HG03039 (cell line): ENCODE results near the gene BUD13.
"Not testable (repeated sequence)": the region's sequence is repeated elsewhere in the genome, so short reads cannot be mapped to it uniquely, and the experiment has no call there.

ENCODE experiments used
- ATAC-seq: cut with Tn5 transposase; IDR thresholded peaks from one replicate; pipeline ENCODE4 v1.9.1; 2021; ENCODE audit warnings: mild to moderate bottlenecking, moderate library complexity; ENCODE audit not compliant: unreplicated experiment

BUD13 gene, protein sequence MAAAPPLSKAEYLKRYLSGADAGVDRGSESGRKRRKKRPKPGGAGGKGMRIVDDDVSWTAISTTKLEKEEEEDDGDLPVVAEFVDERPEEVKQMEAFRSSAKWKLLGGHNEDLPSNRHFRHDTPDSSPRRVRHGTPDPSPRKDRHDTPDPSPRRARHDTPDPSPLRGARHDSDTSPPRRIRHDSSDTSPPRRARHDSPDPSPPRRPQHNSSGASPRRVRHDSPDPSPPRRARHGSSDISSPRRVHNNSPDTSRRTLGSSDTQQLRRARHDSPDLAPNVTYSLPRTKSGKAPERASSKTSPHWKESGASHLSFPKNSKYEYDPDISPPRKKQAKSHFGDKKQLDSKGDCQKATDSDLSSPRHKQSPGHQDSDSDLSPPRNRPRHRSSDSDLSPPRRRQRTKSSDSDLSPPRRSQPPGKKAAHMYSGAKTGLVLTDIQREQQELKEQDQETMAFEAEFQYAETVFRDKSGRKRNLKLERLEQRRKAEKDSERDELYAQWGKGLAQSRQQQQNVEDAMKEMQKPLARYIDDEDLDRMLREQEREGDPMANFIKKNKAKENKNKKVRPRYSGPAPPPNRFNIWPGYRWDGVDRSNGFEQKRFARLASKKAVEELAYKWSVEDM

DNA sequence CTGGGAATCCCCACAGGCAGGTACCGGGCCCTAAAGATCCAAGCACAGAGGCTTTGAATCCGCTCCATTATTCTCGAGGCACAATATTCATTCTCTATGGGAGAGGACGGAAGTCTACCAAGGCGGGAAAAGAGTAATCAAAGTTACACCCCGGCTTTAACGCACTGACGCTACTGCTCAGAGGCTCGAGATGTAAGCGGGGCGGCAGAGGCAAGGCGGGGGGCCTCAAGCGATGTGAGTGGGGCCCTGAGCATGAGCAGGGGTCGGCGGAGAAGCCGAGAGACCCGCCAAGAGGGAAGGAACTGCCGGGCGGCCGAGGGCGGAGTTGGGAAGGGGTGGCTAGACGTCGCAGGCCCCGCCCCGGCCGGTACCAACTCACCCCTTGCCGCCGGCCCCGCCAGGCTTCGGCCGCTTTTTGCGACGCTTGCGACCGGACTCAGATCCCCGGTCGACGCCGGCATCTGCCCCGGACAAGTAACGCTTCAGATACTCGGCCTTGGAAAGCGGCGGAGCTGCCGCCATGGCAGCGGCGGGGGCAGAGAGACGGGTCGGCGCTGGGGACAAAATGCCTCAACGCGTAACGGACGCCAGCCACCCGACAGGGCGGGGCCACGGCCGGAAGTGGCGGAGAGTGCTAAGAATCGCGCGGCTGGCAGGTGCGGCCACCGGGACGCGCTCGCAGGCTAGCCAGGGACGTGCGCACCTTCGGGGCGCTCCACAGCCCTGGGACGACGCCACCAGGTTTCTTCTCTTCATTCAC is at the start of gene BUD13:
Gene BUD13, minus strand, starts transcription at position 545 of the 760 bp plus-strand sequence. Its CDS starts 23 bp downstream, at position 522.
- ATAC-seq: peak; percentile 75

DNA sequence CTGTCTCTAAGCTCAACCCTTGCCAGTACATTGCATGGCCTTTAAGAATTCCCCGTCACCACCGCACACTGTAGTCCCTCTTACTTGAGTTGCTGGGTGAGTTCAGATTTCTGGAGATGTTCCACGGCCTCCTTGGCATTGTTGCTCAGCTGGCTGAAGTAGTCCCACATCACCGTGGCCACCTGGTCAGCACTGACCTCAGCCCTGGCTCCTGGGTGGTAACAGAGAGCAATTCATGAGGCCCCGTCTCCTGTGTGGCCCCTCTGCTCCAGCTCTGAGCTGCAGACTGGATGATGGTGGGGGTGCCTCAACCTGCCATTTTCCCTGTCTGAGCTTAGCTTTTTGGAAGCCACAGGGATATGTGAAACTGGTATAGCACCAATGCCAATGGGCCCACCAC is 49.8 kb upstream of the BUD13 start:
- no peak for ATAC-seq

DNA sequence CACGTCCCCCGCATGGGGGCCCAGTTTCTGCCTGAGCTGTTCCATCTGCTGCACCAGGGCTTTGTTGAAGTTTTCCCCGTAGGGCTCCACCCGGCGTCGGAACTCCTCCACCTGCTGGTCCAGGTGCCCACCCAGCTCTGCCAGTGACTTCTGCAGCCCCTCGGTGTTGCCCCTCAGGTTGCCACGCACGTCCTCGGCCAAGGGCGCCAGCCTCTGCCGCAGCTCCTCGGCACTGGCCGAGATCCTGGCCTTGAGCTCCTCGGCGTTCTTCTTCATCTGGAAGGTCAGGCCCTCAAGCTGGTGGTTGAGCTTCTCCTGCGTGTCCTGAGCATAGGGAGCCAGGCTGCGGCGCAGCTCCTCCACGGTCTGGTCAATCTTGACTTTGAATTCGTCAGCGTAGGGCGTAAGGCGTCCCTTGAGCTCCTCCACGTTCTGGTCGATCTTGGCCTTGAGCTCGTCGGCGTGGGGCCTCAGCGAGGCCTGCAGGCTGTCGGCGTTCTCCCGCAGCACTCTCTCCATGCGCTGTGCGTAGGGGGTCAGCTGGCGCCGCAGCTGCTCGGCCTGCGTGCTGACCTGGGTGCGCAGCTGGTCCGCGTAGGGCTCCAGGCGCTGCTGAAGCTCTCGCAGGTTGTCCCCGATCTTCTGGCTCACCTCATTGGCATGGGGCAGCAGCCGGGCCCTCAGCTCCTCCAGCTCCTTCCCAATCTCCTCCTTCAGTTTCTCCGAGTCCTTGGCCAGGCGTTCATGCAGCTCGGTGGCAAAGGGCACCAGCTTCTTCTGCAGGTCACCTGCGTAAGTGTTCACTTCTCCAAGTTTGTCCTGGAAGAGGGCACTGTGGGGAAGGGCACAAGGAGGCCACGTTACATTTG is 48.5 kb upstream of the BUD13 start:
- no peak for ATAC-seq

DNA sequence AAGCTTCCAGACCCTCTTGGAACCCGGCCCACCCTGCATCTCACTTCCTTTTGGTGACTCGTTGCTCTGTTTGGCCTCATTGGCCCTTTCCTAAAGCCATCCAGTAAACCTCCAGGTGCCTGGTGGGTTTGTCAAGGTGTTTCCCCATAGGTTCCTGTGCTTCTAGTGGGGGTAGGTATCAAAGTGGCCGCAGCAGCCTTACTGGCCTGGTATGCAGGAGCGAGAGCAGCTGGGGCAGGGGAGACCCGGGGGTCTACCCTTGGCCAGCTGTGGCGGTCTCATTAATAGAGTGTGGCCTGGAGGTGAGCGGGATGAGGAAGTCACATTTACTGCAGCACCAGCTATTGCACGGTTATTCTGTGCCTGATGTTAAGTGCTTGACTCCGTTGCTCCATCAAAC is 46.3 kb upstream of the BUD13 start:
- no peak for ATAC-seq

DNA sequence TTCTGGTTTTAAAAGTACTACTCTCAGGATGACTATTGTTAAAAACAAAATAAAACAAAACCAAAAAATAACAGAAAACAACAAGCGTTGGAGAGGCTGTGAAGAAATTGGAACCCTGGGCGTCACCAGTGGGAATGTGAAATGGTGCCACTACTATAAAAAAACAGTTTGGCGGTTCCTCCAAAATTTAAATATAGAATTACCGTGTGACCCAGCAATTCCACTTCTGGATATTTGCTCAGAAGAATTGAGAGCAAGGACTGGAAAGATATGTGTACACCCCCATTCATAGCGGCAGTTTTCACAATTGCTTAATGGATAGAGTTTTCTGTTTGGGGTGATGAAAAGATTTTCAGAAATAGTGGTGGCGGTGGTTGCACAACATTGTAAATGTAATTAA is 41.7 kb upstream of the BUD13 start:
- no peak for ATAC-seq

DNA sequence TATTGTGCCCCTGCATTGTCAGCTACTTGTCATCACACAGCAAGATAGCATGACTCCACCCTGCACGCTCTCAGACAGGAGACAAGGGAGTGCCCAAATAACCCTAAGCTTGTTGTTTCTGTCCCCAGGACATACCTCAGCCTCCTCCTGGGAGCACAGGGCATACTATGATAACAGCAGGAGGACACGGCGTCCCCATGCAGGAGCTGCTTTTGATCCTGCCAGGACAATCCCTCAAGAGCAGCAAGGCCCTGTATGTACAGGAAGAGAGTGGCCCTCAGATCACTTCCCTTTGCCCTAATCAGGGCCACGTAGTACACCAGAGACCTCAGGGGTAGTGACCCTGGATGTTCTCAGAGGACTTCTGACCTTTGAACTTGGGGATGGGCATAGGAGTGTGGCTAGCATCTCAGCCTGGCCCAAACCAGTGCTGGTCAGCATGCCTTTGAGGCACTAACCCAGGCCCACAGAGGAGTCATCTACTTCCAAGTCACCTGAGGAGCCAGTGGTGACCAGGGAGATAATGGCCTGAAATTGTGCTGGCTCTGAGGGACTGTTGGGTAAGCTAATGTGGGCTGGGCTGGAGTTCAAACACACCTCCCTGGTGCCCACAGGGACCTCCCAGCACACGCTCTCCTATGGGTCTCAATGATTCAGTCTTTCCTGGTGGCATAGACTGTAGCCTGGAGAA is 41.1 kb upstream of the BUD13 start:
- ATAC-seq: no peak

DNA sequence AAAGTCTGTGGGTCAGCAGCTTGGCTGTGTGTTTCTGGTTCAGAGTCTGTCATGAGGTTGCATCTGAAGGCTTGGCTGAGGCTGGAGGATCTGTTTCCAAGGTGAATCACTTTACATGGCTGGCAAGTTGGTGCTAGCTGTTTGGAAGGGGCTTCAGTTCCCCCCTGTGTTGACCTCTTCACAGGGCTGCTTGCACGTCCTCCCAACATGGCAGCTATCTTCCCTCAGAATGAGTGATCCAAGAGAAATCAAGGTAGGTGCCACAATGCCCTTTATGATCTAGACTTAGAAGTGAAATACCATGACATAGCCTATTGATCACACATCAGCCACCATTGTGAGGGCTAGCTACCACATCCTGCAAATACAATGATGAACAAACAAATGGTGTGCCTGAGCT is 40.4 kb upstream of the BUD13 start:
- no peak for ATAC-seq

DNA sequence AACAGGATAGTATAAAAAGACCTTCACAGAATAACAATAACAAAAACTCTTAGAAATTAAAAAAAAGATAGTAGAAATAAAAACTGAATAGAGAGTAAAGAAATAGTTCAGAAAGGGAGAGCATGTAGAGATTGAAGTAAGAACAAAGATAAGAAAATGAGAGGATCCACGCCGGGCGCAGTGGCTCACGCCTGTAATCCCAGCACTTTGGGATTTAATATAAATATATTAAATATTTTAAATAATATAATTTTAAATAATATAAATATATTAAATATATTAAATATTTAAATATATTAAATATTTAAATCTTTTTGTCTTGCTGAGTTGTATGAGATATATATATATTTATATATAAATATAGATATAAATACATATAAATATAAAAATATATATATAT is 39.3 kb upstream of the BUD13 start:
- no peak for ATAC-seq

DNA sequence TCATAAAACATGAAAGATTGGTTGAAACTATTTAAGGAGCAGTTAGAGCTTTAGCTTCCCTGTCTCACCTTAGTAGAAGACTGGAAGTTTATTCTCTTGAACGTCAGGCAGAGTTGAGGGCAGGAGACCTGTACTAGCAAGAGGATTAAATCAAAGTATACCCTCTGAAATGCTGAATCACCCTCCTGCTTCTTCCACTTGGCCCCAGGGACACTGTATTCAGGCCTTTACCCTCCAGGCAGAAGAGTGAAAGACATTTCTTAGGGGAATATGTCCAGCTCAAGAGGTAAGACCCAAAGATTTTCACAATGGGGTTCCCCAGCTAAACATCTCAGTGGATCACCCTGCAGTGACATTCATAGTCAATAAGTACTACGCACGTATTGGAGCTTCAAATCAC is 38.4 kb upstream of the BUD13 start:
- ATAC-seq: no peak

DNA sequence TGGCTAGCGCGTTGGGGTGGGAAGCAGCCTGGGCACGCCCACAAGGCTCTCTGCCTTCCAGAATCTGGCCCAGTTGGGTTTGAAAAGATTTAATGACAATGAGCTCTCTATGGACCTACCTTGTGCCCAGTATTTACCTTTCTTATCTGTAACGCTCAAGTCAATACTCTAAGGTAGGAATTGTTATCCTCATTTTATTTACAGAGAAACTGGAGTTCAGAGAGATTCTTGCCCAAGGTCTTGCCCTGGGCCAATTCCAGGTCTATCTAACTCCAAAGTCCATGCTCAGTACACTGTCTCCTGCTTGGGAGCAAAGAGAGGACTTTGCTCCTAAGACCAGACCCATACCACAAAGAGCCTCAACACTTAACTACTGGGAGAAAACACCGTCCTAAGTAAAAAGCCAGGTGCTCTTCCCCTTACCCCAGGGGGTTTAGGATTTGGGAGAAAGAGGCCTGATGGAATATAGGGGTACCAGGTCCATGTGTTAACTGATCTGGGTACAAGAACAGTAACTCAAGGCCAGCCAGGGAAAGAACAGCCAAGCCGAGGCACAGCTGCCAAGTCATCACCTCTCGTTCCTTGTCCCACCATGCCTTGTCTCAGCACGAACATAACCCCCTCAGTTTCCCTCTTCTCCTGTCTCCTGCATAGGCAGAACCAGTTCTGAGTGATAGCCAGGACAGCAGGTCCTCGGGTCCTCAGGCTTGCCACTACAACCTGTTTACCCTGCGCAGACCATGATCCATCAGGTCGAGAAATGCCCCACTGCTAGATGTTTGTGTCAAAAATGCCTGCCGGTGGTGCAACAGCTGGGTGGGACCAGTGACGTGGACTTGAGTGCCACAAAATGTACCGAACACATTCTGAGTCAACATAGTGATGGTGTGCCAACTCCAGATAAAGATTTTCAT is 35.7 kb upstream of the BUD13 start:
- ATAC-seq: no peak

DNA sequence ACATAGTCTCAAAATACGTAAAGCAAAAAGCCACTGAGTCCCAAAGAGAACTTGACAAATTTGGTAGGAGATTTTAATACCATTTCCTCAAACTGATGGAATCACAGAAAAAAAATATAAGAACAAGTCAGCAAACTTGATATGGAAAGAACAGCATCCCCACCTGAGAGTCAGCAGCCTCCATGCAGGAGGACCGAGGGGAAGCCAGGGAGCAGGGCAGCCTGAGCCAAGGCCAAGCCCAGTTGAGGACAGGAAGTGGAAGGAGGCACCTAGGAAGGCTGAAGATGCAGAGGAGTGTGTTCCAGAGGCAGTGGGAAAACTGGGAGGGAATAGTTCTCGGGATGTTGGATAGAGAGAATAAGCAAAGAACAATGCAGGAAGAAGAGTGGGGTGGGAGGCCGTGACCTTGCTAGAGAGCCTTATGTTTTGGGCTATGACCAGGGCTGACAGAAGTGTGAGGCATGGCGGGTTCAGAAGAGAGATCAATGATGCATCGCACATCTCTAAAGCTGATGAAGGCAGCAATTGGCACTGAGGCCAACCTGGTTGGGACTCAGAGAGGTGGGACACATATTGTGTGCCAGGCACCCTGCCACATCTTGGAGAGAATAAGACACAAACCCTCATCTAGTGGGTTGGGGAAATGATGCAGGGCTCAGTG is 34.9 kb upstream of the BUD13 start:
- no peak for ATAC-seq

DNA sequence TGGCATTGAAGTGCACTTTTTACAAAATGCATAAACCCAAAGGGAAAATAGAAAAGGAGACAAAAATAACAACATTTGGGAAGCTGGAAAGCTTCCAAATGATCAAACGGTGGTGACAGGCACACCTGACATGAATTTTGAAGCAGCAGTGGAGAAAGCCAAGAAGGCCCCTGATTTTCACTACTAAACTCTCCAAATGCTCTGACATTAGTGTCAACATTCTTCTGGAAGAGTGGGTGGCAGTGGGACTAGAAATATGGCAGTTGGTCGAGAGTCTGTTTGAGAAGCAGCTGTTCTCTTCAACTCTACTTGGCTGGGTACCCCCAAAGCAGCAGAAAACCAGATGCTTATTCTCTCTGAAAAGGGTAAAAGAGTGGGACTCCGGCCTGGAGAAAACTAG is 31.2 kb upstream of the BUD13 start:
- ATAC-seq: no peak

DNA sequence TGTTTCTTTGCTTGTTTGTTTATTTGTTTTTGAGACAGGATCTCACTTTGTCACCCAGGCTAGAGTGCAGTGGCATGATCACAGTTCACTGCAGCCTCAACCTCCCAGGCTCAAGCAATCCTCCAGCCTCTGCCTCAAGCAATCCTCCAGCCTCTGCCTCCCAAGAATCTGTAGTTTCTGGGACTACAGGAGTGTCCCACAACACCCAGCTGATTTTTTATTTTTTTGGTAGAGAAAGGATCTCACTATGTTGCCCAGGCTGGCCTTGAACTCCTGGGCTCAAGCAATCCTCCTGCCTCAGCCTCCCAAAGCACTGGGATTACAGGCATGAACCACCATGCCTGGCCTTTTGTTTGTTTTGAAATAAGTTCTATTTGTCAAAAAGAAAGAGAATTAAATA is 28.9 kb upstream of the BUD13 start:
- ATAC-seq: not testable (repeated sequence)

DNA sequence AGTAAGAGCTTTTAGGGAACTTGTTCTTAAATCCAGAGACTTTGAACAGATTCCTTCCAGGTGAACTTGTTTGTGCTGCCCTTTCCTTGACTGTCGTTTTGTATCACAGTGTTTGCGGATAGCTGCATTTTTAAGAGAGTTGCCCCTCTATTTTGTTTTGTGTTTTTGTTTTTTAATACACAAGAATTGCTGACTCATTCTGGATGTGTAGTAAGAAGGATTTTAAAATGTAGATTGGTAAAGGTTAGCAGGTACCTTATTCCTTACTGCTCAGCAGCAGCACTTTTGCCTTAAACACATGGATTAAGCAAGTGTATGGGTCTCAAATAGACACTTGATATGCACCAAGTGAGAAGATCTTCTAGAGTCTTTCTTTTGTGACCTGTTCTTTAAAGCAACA is 27.8 kb upstream of the BUD13 start:
- no peak for ATAC-seq

DNA sequence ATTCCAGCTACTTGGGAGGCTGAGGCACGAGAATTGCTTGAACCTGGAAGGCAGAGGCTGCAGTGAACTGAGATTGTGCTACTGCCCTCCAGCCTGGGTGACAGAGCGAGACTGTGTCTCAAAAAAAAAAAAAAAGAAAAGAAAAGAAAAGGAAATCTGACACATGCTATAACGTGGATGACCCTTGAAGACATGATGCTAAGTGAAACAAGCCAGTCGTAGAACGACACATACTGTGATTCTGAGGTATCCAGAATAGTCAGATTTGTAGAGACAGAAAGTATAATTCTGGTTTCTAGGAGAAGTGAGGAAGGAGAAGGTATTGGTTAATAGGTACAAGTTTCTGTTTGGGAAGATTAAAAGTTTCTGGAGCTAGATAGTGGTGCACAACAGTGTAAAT is 25.6 kb upstream of the BUD13 start:
- no peak for ATAC-seq

DNA sequence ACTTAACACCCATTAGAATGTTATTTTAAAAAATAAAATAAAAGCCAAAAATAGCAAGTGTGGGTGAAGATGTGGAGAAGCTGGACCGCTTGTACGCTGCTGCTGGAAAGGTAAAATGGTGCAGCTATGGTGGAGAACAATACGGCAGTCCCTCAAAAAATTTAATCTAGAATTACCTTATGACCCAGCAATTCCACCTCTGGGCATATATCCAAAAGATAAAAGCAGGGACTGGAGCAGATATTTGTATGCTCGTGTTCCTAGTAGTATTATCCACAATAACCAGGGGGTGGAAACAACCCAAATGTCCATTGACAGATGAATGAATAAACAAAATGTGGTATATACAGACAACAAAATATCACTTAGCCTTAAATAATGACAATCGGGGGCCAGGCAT is 25.0 kb upstream of the BUD13 start:
- no peak for ATAC-seq

DNA sequence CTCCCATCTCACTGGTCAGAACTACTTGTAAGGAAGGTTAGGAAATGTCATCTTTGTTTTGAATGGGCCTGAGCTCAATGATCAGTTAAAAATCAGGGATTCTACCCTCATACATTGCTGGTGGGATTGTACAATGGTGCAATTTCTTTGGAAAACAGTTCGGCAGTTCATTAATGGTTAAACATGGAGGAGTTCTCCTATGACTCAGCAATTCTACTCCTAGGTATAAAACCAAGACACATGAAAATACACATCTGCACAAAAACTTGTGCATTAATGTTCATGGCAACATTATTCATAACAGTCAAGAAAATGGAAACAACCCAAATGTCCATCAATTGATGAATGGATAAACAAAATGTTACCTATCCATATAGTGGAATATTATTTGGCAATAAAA is 23.8 kb upstream of the BUD13 start:
- no peak for ATAC-seq

DNA sequence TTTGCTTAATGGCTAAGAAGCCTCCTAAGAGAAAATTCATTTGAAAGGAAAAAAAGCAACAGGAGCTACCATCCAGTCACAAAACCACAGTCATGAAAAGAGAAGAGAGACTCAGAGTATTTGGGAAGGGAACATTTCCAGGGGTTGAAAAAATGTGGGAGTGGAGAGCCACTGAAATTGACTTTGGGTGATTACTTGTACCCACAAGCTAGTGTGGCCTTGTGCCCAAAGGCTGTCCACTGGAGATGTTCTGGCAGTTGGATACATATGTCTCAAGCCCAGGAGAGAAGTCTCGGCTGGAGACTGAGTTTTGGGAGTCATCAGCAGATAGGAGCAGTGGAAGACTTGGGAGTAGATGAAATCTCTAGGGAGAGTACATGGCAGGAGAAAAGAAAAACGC is 22.1 kb upstream of the BUD13 start:
- no peak for ATAC-seq

DNA sequence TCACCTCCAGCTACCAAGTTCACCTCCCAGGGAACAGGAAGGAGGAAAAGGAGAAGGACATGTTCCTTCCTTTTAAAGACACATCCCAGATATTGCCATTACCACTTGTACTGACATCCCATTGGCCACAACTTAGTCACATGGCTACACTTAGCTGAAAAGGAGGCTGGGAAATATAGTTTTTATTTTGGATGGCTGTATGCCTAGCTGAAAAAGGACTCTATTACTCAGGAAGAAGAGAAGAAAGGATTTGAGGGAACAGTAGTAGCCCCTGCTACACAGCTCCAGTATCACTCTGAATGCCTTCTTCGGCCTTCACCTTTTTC is 20.9 kb upstream of the BUD13 start:
- ATAC-seq: no peak
